HepG2 (cell line): ENCODE data around the gene ATP6V0D1. TPM values are rescaled to one million over a fixed set of nuclear protein-coding genes. Genes with fewer than 3 reads are reported as not detected.

ENCODE experiments used
- ATAC-seq: fragments of 200-7000 bp; cut with Tn5 transposase; 3 replicates; pipeline ENCODE4 v1.9.1; 2020; ENCODE audit warnings: mild to moderate bottlenecking, moderate library complexity
- BruUV-seq: library from RNA; stranded (reverse); fragments of 400-500 nt; replicated peaks from 2 replicates; lab custom pipeline; 2021; lab: Mats Ljungman, UMichigan
- CTCF ChIA-PET: fragments of 300-600 bp; formaldehyde crosslinking; extraction: SDS; loops from one replicate; lab custom pipeline; 2021; ENCODE audit warnings: low total read pairs, inconsistent platforms, low intra/inter-chr PET ratio; lab: Yijun Ruan, JAX
- POLR2A ChIA-PET: fragments of 350-600 bp; sonication (Branson Sonifier 250); formaldehyde crosslinking; loops from one replicate; lab custom pipeline; 2020; ENCODE audit warnings: antibody characterized with exemption, inconsistent platforms; lab: Yijun Ruan, JAX
- DNase-seq: peaks from one replicate; pipeline ENCODE4 v3.0.0-alpha.2; 2015; ENCODE audit warnings: low spot score
- FAIRE-seq: peaks from 3 replicates; lab custom pipeline; 2011; peaks lifted over from hg19 to GRCh38; lab: Jason Lieb, UNC
- H2AFZ ChIP-seq: one replicate; pipeline ENCODE4 v1.6.1; 2011; ENCODE audit warnings: low read length, inconsistent platforms
- H3K27ac ChIP-seq: fragments of 300-600 bp; 3 replicates; pipeline ENCODE4 v1.8.0; 2011; ENCODE audit warnings: mixed run types, mild to moderate bottlenecking, mixed read lengths, low read length, inconsistent platforms; ENCODE audit not compliant: insufficient read depth; ENCODE audit errors: extremely low read length
- H3K27me3 ChIP-seq, 2 experiments: fragments of 200-600 bp in 1 of 2; 2 replicates in 1 of 2; 3 replicates in 1 of 2; pipeline versions ENCODE4 v1.6.0 to v1.8.0; 2011; ENCODE audit warnings: low read length in 2 of 2, mild to moderate bottlenecking in 2 of 2, moderate library complexity in 2 of 2, inconsistent platforms in 1 of 2; ENCODE audit not compliant: insufficient read depth in 2 of 2, control insufficient read depth in 1 of 2
- H3K36me3 ChIP-seq, 2 experiments: fragments of 200-600 bp in 1 of 2; replicated peaks in 1 of 2; 2 replicates in 1 of 2; 3 replicates in 1 of 2; pipeline versions ENCODE4 v1.5.1 to v1.8.0; 2011; ENCODE audit warnings: low read length in 2 of 2, inconsistent platforms in 1 of 2; ENCODE audit not compliant: insufficient read depth in 2 of 2, control insufficient read depth in 1 of 2
- H3K4me1 ChIP-seq: 2 replicates; pipeline ENCODE4 v1.5.1; 2012; ENCODE audit warnings: low read length, inconsistent platforms; ENCODE audit not compliant: insufficient read depth
- H3K4me2 ChIP-seq: 2 replicates; pipeline ENCODE4 v1.6.0; 2011; ENCODE audit warnings: low read depth, low read length, inconsistent platforms
- H3K4me3 ChIP-seq, 3 experiments: fragments of 200-600 bp in 1 of 3; sonication (generic), shearing (Covaris generic) in 1 of 3; replicated peaks in 1 of 3; 2 replicates each; pipeline ENCODE4 v1.5.1; 2011 to 2016; ENCODE audit warnings: low read length in 3 of 3, inconsistent platforms in 2 of 3, low read depth in 2 of 3, mild to moderate bottlenecking in 2 of 3, control low read depth in 1 of 3, mixed read lengths in 1 of 3; ENCODE audit not compliant: insufficient read depth in 1 of 3
- H3K79me2 ChIP-seq: one replicate; pipeline ENCODE4 v1.6.1; 2011; ENCODE audit warnings: low read length, inconsistent platforms; ENCODE audit not compliant: insufficient read depth
- H3K9ac ChIP-seq: 2 replicates; pipeline ENCODE4 v1.6.0; 2011; ENCODE audit warnings: mild to moderate bottlenecking, low read depth, low read length, inconsistent platforms; ENCODE audit not compliant: insufficient read depth
- H3K9me3 ChIP-seq: 2 replicates; pipeline ENCODE4 v1.5.1; 2012; ENCODE audit warnings: mild to moderate bottlenecking, low read length
- H4K20me1 ChIP-seq: 2 replicates; pipeline ENCODE4 v1.6.0; 2011; ENCODE audit warnings: inconsistent platforms, mild to moderate bottlenecking, low read length, moderate library complexity; ENCODE audit not compliant: insufficient read depth
- HDAC2 ChIP-seq: sonication (generic); formaldehyde crosslinking; IDR thresholded peaks from 2 replicates; pipeline ENCODE4 v1.4.0; 2020; ENCODE audit warnings: missing genetic modification reagents
- HNF4G ChIP-seq, 2 experiments: sonication (generic) in 1 of 2; formaldehyde crosslinking in 1 of 2; IDR thresholded peaks; 2 replicates each; pipeline versions ENCODE4 v1.4.0 to v1.6.1; 2011 to 2020; ENCODE audit warnings: borderline replicate concordance in 2 of 2, low read depth in 2 of 2, mild to moderate bottlenecking in 2 of 2, low read length in 1 of 2, missing genetic modification reagents in 1 of 2, moderate library complexity in 1 of 2
- KDM5B ChIP-seq: sonication (generic); formaldehyde crosslinking; IDR thresholded peaks from 2 replicates; pipeline ENCODE4 v1.4.0; 2020; ENCODE audit warnings: missing genetic modification reagents, mild to moderate bottlenecking, borderline replicate concordance
- MTF2 ChIP-seq: sonication (generic); formaldehyde crosslinking; IDR thresholded peaks from 2 replicates; pipeline ENCODE4 v1.5.0; 2020; ENCODE audit warnings: missing genetic modification reagents, borderline replicate concordance
- NCOA5 ChIP-seq: sonication (generic); formaldehyde crosslinking; IDR thresholded peaks from 2 replicates; pipeline ENCODE4 v1.4.0; 2020; ENCODE audit warnings: missing genetic modification reagents
- WIZ ChIP-seq: sonication (generic); formaldehyde crosslinking; IDR thresholded peaks from 2 replicates; pipeline ENCODE4 v1.5.1; 2020; ENCODE audit warnings: mild to moderate bottlenecking, missing genetic modification reagents
- ZNF20 ChIP-seq: sonication (generic); formaldehyde crosslinking; IDR thresholded peaks from 2 replicates; pipeline ENCODE4 v1.4.0; 2020; ENCODE audit warnings: mild to moderate bottlenecking, moderate library complexity, missing genetic modification reagents
- ZNF407 ChIP-seq: sonication (generic); formaldehyde crosslinking; IDR thresholded peaks from one replicate; pipeline ENCODE4 v1.5.1; 2020; ENCODE audit warnings: mild to moderate bottlenecking, missing genetic modification reagents; ENCODE audit errors: not compliant biosample characterization
- ZNF597 ChIP-seq: sonication (generic); formaldehyde crosslinking; IDR thresholded peaks from 2 replicates; pipeline ENCODE4 v1.5.0; 2020; ENCODE audit warnings: missing genetic modification reagents
- ZNF740 ChIP-seq: sonication (generic); formaldehyde crosslinking; IDR thresholded peaks from 2 replicates; pipeline ENCODE4 v1.4.0; 2020; ENCODE audit warnings: missing genetic modification reagents
- ZNF761 ChIP-seq: sonication (generic); formaldehyde crosslinking; conservative IDR thresholded peaks from 2 replicates; pipeline ENCODE4 v1.4.0; 2020; ENCODE audit warnings: mild to moderate bottlenecking, missing genetic modification reagents
- WGBS: methylation state at CpG from one replicate; pipeline ENCODE4 v1.1.6; 2017; ENCODE audit warnings: low lambda C conversion rate; 5-methylcytosine and 5-hydroxymethylcytosine counted together
- in situ Hi-C: cut with HindIII; loops from 2 replicates; pipeline ENCODE4 v1.10.0; 2017; ENCODE audit warnings: low pct_unique_long_range_greater_than_20kb; ENCODE audit not compliant: extremely low pct_ligation_motif_present
- intact Hi-C: fragments of 100-400 bp; cut with micrococcal nuclease; formaldehyde crosslinking; loops from one replicate; pipeline ENCODE4 v1.10.0; 2022; ENCODE audit not compliant: unreplicated experiment
- polyA plus RNA-seq, 8 experiments: library from polyadenylated mRNA; depleted of rRNA in 3 of 8; stranded (reverse) in 7 of 8; unstranded in 1 of 8; fragments of >200 nt; fragmentation: Illumina TruSeq in 4 of 8; extraction: Trizol in 4 of 8; gene quantifications; 2 replicates each; pipeline versions ENCODE4 v1.2.1 to v1.2.3, GENCODE V29; 2011 to 2016; ENCODE audit warnings: low read depth in 4 of 8, missing spikeins in 1 of 8, mixed read lengths in 1 of 8; ENCODE audit not compliant: insufficient read depth in 1 of 8
- total RNA-seq, 5 experiments: library from RNA; depleted of rRNA; stranded (reverse); fragments of >200 nt; fragmentation: Illumina TruSeq; extraction: Trizol; gene quantifications; 2 replicates each; pipeline ENCODE4 v1.2.3, GENCODE V29; 2016; ENCODE audit warnings: low read depth in 1 of 5

The ATP6V0D1 gene
- total and polyA plus RNA-seq, 2 of the 13 experiments (the other 11 are each of a cell fraction or from before 2014, with no cell fraction given): 51.1 to 61.3 TPM

GRCh38 chr16:67445126-67445426, 35.9 kb downstream of the ATP6V0D1 start:
- no peaks in the 10 kb centered on the region for H4K20me1 ChIP-seq

More at GRCh38 chr16:67445126-67445426, 35.9 kb downstream of the ATP6V0D1 start:
- Histone ChIP-seq H3K36me3 (peaks cover 8 to 14% of the 10 kb centered on the region in 2 experiments; a peak in 3 of 5 replicates), H3K27ac (peak overlapping the region; percentile 88), H3K4me2 (no peak overlapping the region), H2AFZ (no peak overlapping the region), H3K9ac (no peak overlapping the region; the same call in 1 of the 2 replicates), H3K79me2 (no peaks in the 10 kb centered on the region), H3K4me3 (no peak overlapping the region), H3K4me1 (peaks cover 57% of the 10 kb centered on the region), H3K9me3 (no peaks in the 10 kb centered on the region), H3K27me3 (no peaks in the 10 kb centered on the region)
- WGBS: 99% methylated on average over 7 of the region's 7 CpGs
- ChIA-PET CTCF (interaction anchor here (3.1 kb wide), 1 partner anchor 21 kb away, joined by 9 read pairs; no protein-coding TSS in a partner anchor), POLR2A (interaction anchor here (1.3 to 6.7 kb wide), 4 partner anchors 13 to 198 kb away, joined by 7 to 182 read pairs (median 27); partner anchors contain the start of genes ATP6V0D1, FHOD1 and HSD11B2)
- no peak for FAIRE-seq
- intact Hi-C loops: no loop called here
- no peak for TF ChIP-seq KDM5B (CRISPR knock-in tag)
- no peak for TF ChIP-seq MTF2 (CRISPR knock-in tag)
- no peak for TF ChIP-seq WIZ (CRISPR knock-in tag)
- TF ChIP-seq ZNF407: peak; percentile 5
- no peak for TF ChIP-seq HDAC2 (CRISPR knock-in tag)
- no peak for TF ChIP-seq ZNF740 (CRISPR knock-in tag)
- TF ChIP-seq ZNF761 (CRISPR knock-in tag): 0 out of 2 replicates have a peak, but pooled peaks have one; percentile 4
- TF ChIP-seq ZNF597 (CRISPR knock-in tag): no peak
- no peak for TF ChIP-seq ZNF20 (CRISPR knock-in tag)
- TF ChIP-seq NCOA5 (CRISPR knock-in tag): no peak
- TF ChIP-seq HNF4G (IDR thresholded peaks at IDR 0.05; ENCODE audit: borderline replicate concordance, low read depth, low read length): no peak
- TF ChIP-seq HNF4G (CRISPR knock-in tag; IDR thresholded peaks at IDR 0.05; ENCODE audit: borderline replicate concordance, low read depth): no peak
- DNase-seq: no peak
- in situ Hi-C loops: no loop called here
- BruUV-seq: no TSS peak
- no peak for ATAC-seq
